Spleen (tissue), 11 donors: ENCODE data around the gene DBH. TPM values are rescaled to one million over a fixed set of nuclear protein-coding genes. Genes with fewer than 3 reads are reported as not detected.

Experiments used
- DNase-seq: peaks from one replicate; pipeline ENCODE4 v3.0.0-alpha.2; 2020
- H3K27ac ChIP-seq, 8 donors: fragments of 200-600 bp; sonication (generic) in 7 of 8; 1 replicate in 4 of 8; 2 replicates in 4 of 8; pipeline versions ENCODE4 v1.5.0 to v1.8.0; 2016 to 2021; ENCODE audit warnings: inconsistent platforms in 4 of 8, mild to moderate bottlenecking in 4 of 8, moderate library complexity in 1 of 8
- H3K27me3 ChIP-seq, 7 donors: fragments of 200-600 bp; sonication (generic) in 6 of 7; replicated peaks in 1 of 7; 1 replicate in 4 of 7; 2 replicates in 3 of 7; pipeline versions ENCODE4 v1.5.0 to v1.8.0; 2016 to 2021; ENCODE audit warnings: inconsistent platforms in 3 of 7, mild to moderate bottlenecking in 1 of 7
- H3K36me3 ChIP-seq, 6 donors: fragments of 200-600 bp; sonication (generic) in 5 of 6; 1 replicate in 4 of 6; 2 replicates in 2 of 6; pipeline versions ENCODE4 v1.5.0 to v1.8.0; 2016 to 2021; ENCODE audit warnings: inconsistent platforms in 2 of 6
- H3K4me1 ChIP-seq, 6 donors: fragments of 200-600 bp; sonication (generic) in 5 of 6; 1 replicate in 3 of 6; 2 replicates in 3 of 6; pipeline versions ENCODE4 v1.5.0 to v1.8.0; 2016 to 2021; ENCODE audit warnings: inconsistent platforms in 3 of 6
- H3K4me3 ChIP-seq, 8 donors: fragments of 200-600 bp; sonication (generic) in 7 of 8; 1 replicate in 4 of 8; 2 replicates in 4 of 8; pipeline versions ENCODE4 v1.5.0 to v1.8.0; 2016 to 2021; ENCODE audit warnings: inconsistent platforms in 4 of 8, mild to moderate bottlenecking in 4 of 8, moderate library complexity in 2 of 8
- H3K9me3 ChIP-seq, 8 donors: fragments of 200-600 bp; sonication (generic) in 7 of 8; 1 replicate in 4 of 8; 2 replicates in 4 of 8; pipeline versions ENCODE4 v1.5.0 to v1.8.0; 2016 to 2021; ENCODE audit warnings: inconsistent platforms in 4 of 8
- POLR2A ChIP-seq, 3 donors: fragments of 450-650 bp; IDR thresholded peaks; one replicate each; pipeline ENCODE4 v1.5.1; 2017; ENCODE audit warnings: antibody characterized with exemption in 3 of 3, mild to moderate bottlenecking in 1 of 3
- POLR2AphosphoS5 ChIP-seq, 3 donors: sonication (generic); formaldehyde crosslinking; IDR thresholded peaks; one replicate each; pipeline ENCODE4 v1.5.1; 2017; ENCODE audit warnings: antibody characterized with exemption in 3 of 3
- WGBS, 5 donors: extraction: QIAGEN DNeasy Blood & Tissue Kit in 3 of 5; methylation state at CpG; one replicate each; pipeline versions ENCODE4 v1.1.5 to v1.1.7; 2013 to 2018; 5-methylcytosine and 5-hydroxymethylcytosine counted together
- intact Hi-C: fragments of 100-400 bp; cut with DNase I; formaldehyde crosslinking; loops from one replicate; pipeline ENCODE4 v1.15.0; 2023; ENCODE audit warnings: low total_unique reads
- polyA plus RNA-seq, 3 donors: library from polyadenylated mRNA; stranded (reverse); fragments of 200-250 nt; gene quantifications; one replicate each; pipeline ENCODE4 v1.2.1, GENCODE V29; 2013
- total RNA-seq, 7 donors: library from RNA; depleted of rRNA in 3 of 7; stranded (reverse); fragments of >200 nt in 3 of 7; fragmentation: NEBNext Ultra II Directional in 4 of 7; extraction: Animal tissue kit (Norgen Biotek cat#: 25700) in 4 of 7; gene quantifications; one replicate each; pipeline versions ENCODE4 v1.1.0 to v1.2.1, GENCODE V29; 2016 to 2021
- TF ChIP-seq, protein P1 (sequence below), 11 experiments: fragments of 200-600 bp in 7 of 11; fragments of 450-650 bp in 4 of 11; sonication (generic) in 4 of 11; IDR thresholded peaks in 8 of 11; conservative IDR thresholded peaks in 3 of 11; 1 replicate in 7 of 11; 2 replicates in 4 of 11; pipeline versions ENCODE4 v1.4.0 to v1.8.0; 2016 to 2021; ENCODE audit warnings: antibody characterized with exemption in 11 of 11, inconsistent platforms in 4 of 11, mild to moderate bottlenecking in 1 of 11
- donor health status: healthy with polysubstance abuse.
- donor health status: DM: no; HTN: no; CAD: no; lungs with moderate emphysema.
- donor health status: DM: no; HTN: no; CAD: no.
- donor health status: Bipolar disorder and iron deficiency.
- donor health status: healthy.
- donor health status: DM: no; HTN: no; CAD: no.
- donor health status: DM: yes; HTN: yes; CAD: no.

DBH gene
- total and polyA plus RNA-seq, 10 donors = 0.03 to 1.2 (median 0.32) TPM; not detected in 2

DNA sequence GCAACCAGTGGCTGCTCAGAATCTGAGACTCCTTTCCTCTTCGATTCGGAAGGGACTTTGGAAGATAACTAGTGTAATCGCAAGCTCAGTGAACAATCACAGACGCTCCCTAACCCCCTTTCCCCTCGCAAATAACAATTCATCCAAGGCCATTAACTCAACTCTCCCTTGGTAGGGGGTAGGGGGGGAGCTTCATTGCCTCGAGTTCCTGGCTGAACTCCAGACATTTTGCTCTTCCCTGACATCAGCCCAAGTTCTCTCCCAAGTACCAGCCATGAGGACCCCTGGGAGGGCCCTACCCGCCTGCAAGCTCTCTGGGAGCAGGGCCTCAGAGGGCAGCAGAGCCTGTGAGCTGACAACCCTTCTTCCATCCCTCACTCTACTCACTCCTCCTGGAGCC lies 35.4 kb upstream of the DBH start:
- TF ChIP-seq, protein P1, sequence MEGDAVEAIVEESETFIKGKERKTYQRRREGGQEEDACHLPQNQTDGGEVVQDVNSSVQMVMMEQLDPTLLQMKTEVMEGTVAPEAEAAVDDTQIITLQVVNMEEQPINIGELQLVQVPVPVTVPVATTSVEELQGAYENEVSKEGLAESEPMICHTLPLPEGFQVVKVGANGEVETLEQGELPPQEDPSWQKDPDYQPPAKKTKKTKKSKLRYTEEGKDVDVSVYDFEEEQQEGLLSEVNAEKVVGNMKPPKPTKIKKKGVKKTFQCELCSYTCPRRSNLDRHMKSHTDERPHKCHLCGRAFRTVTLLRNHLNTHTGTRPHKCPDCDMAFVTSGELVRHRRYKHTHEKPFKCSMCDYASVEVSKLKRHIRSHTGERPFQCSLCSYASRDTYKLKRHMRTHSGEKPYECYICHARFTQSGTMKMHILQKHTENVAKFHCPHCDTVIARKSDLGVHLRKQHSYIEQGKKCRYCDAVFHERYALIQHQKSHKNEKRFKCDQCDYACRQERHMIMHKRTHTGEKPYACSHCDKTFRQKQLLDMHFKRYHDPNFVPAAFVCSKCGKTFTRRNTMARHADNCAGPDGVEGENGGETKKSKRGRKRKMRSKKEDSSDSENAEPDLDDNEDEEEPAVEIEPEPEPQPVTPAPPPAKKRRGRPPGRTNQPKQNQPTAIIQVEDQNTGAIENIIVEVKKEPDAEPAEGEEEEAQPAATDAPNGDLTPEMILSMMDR (IDR thresholded peaks at IDR 0.05 in 8 of 11, conservative IDR thresholded peaks at IDR 0.05 in 3 of 11) = no peak
- TF ChIP-seq POLR2A (IDR thresholded peaks at IDR 0.05) = no peak
- TF ChIP-seq POLR2AphosphoS5 (IDR thresholded peaks at IDR 0.05) = no peak
- Histone ChIP-seq H3K27ac (no peak overlapping the region), H3K9me3 (peaks cover 0 to 35% (median 31%) of the 10 kb centered on the region in 8 donors), H3K4me3 (no peak overlapping the region), H3K36me3 (no peaks in the 10 kb centered on the region), H3K27me3 (peaks cover 0 to 53% (median 7%) of the 10 kb centered on the region in 7 donors), H3K4me1 (peaks cover 0 to 6% (median 0%) of the 10 kb centered on the region in 6 donors)
- 61 to 81% (median 78%) methylated on average over 7 of the region's 7 CpGs for WGBS, 5 donors
- intact Hi-C loops = no loop called here
- no peak for DNase-seq

- intact Hi-C loops = no loop called here
- no peak overlapping the region for H3K27ac ChIP-seq
- peaks cover 0 to 6% (median 0%) of the 10 kb centered on the region in 6 donors for H3K4me1 ChIP-seq
- H3K27me3 ChIP-seq = peaks cover 0 to 61% (median 14%) of the 10 kb centered on the region in 7 donors
- no peak for DNase-seq
- TF ChIP-seq, protein P1 (IDR thresholded peaks at IDR 0.05 in 8 of 11, conservative IDR thresholded peaks at IDR 0.05 in 3 of 11) = no peak
- TF ChIP-seq POLR2A (IDR thresholded peaks at IDR 0.05) (no peak), POLR2AphosphoS5 (IDR thresholded peaks at IDR 0.05) (no peak)
- H3K9me3 ChIP-seq = peaks cover 0 to 26% (median 22%) of the 10 kb centered on the region in 8 donors
- no peaks in the 10 kb centered on the region for H3K36me3 ChIP-seq
- 72 to 91% (median 88%) methylated on average over 5 to 10 of the region's 10 CpGs for WGBS, 5 donors
- no peak overlapping the region for H3K4me3 ChIP-seq
Measured at GRCh38 chr9:133601746-133602145, 34.4 kb upstream of the DBH start.

DNA sequence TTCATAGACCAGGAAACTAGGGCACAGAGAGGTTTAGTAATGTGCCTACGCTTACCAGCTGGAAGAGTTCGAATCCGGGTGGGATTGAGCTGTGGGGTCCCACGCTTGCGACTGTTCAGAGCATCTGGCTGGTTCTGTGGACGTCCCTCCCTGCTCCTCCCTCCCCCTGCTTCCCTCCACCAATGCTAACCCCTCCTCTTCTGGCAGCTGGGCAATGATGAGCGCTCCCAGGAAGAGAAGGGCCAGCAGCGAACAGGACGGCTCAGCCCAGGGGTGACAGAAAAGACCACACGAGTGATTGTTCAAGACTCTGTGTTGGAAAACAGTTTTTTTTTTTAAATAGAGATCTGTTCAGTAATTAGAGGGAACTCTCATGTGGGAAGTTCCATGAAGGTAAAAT lies 33.9 kb upstream of the DBH start:
- intact Hi-C loops = no loop called here
- DNase-seq = no peak
- Histone ChIP-seq H3K4me3 (no peak overlapping the region), H3K27me3 (peaks cover 0 to 66% (median 14%) of the 10 kb centered on the region in 7 donors), H3K27ac (no peak overlapping the region), H3K36me3 (no peaks in the 10 kb centered on the region), H3K9me3 (peaks cover 0 to 21% (median 17%) of the 10 kb centered on the region in 8 donors), H3K4me1 (peaks cover 0 to 6% (median 0%) of the 10 kb centered on the region in 6 donors)
- 74 to 81% (median 77%) methylated on average over 9 to 10 of the region's 10 CpGs for WGBS, 5 donors
- TF ChIP-seq, protein P1 (IDR thresholded peaks at IDR 0.05 in 8 of 11, conservative IDR thresholded peaks at IDR 0.05 in 3 of 11) = no peak
- TF ChIP-seq POLR2AphosphoS5 (IDR thresholded peaks at IDR 0.05) (no peak), POLR2A (IDR thresholded peaks at IDR 0.05) (no peak)

- 36 to 47% (median 40%) methylated on average over 14 of the region's 14 CpGs for WGBS, 5 donors
- Histone ChIP-seq H3K27me3 (peaks cover 0 to 77% (median 24%) of the 10 kb centered on the region in 7 donors), H3K4me1 (peaks cover 0 to 6% (median 0%) of the 10 kb centered on the region in 6 donors), H3K27ac (no peak overlapping the region), H3K36me3 (no peaks in the 10 kb centered on the region), H3K4me3 (no peak overlapping the region), H3K9me3 (peaks cover 0 to 10% (median 7%) of the 10 kb centered on the region in 8 donors)
- intact Hi-C loops = no loop called here
- TF ChIP-seq, protein P1 (IDR thresholded peaks at IDR 0.05 in 8 of 11, conservative IDR thresholded peaks at IDR 0.05 in 3 of 11) = no peak
- TF ChIP-seq POLR2AphosphoS5 (IDR thresholded peaks at IDR 0.05) (no peak), POLR2A (IDR thresholded peaks at IDR 0.05) (no peak)
- DNase-seq = no peak
Measured at GRCh38 chr9:133603135-133603927, 32.8 kb upstream of the DBH start.
